Natural killer cell (primary cell): ENCODE measurements around the gene PPP1R3G. TPM values are rescaled to one million over a fixed set of nuclear protein-coding genes. Genes with fewer than 3 reads are reported as not detected.

Experiments
- ATAC-seq, 3 donors: fragments of 150-1000 bp in 2 of 3; fragments of 200-7000 bp in 1 of 3; cut with Tn5 transposase; 1 replicate in 1 of 3; 2 replicates in 2 of 3; pipeline ENCODE4 v1.10.0; 2021; ENCODE audit warnings: mild to moderate bottlenecking in 2 of 3, moderate library complexity in 2 of 3
- DNase-seq, 2 donors: peaks; one replicate each; pipeline versions ENCODE4 v3.0.0 to v3.0.0-alpha.2; 2013 to 2021; ENCODE audit warnings: mixed read lengths in 1 of 2
- H3K27ac ChIP-seq: one replicate; pipeline ENCODE4 v1.5.1; 2013; ENCODE audit warnings: mild to moderate bottlenecking, low read length
- H3K27me3 ChIP-seq: one replicate; pipeline ENCODE4 v1.6.1; 2013; ENCODE audit warnings: low read length; ENCODE audit not compliant: control insufficient read depth, insufficient read depth
- H3K36me3 ChIP-seq: one replicate; pipeline ENCODE4 v1.6.1; 2013; ENCODE audit warnings: low read length; ENCODE audit not compliant: control insufficient read depth, insufficient read depth
- H3K4me1 ChIP-seq: one replicate; pipeline ENCODE4 v1.6.1; 2013; ENCODE audit warnings: low read length; ENCODE audit not compliant: control insufficient read depth, insufficient read depth
- H3K4me3 ChIP-seq: one replicate; pipeline ENCODE4 v1.5.1; 2013; ENCODE audit warnings: low read length
- H3K9me3 ChIP-seq: one replicate; pipeline ENCODE4 v1.6.1; 2013; ENCODE audit warnings: low read length; ENCODE audit not compliant: control insufficient read depth, insufficient read depth
- H3K27ac Mint-ChIP-seq, 2 donors: one replicate each; pipeline ENCODE4 v1.8.0; 2022; ENCODE audit warnings: mild to moderate bottlenecking in 2 of 2, mixed read lengths in 2 of 2, moderate library complexity in 1 of 2
- H3K27me3 Mint-ChIP-seq, 2 donors: one replicate each; pipeline ENCODE4 v1.8.0; 2022; ENCODE audit warnings: low read depth in 2 of 2, mixed read lengths in 2 of 2
- H3K36me3 Mint-ChIP-seq: one replicate; pipeline ENCODE4 v1.8.0; 2022; ENCODE audit warnings: mixed read lengths
- H3K4me1 Mint-ChIP-seq, 2 donors: one replicate each; pipeline ENCODE4 v1.8.0; 2022; ENCODE audit warnings: mixed read lengths in 2 of 2
- H3K4me3 Mint-ChIP-seq: one replicate; pipeline ENCODE4 v1.8.0; 2022; ENCODE audit warnings: mild to moderate bottlenecking, moderate library complexity, mixed read lengths
- H3K9me3 Mint-ChIP-seq, 2 donors: one replicate each; pipeline ENCODE4 v1.8.0; 2022; ENCODE audit warnings: mixed read lengths in 2 of 2
- WGBS: methylation state at CpG from one replicate; pipeline ENCODE4 v1.1.7; 2013; ENCODE audit warnings: missing lambda C conversion rate; ENCODE audit not compliant: insufficient coverage; 5-methylcytosine and 5-hydroxymethylcytosine counted together
- intact Hi-C: fragments of 100-400 bp; cut with micrococcal nuclease; formaldehyde crosslinking; loops from one replicate; pipeline ENCODE4 v1.14.2; 2022
- total RNA-seq, 4 donors: library from RNA; stranded (reverse); fragments of 120-200 nt in 1 of 4; gene quantifications; one replicate each; pipeline versions ENCODE4 v1.2.3 to v1.2.4, GENCODE V29; 2013 to 2022
- TF ChIP-seq, protein P1 (sequence below): fragments of 200-600 bp; IDR thresholded peaks from one replicate; pipeline ENCODE4 v1.8.0; 2022; ENCODE audit warnings: antibody characterized with exemption

Gene PPP1R3G
- total RNA-seq, 3 donors from 2014 or later (not counting 1 experiment from before 2014, with no cell fraction given), result 0.07 TPM; not detected in 2

DNA sequence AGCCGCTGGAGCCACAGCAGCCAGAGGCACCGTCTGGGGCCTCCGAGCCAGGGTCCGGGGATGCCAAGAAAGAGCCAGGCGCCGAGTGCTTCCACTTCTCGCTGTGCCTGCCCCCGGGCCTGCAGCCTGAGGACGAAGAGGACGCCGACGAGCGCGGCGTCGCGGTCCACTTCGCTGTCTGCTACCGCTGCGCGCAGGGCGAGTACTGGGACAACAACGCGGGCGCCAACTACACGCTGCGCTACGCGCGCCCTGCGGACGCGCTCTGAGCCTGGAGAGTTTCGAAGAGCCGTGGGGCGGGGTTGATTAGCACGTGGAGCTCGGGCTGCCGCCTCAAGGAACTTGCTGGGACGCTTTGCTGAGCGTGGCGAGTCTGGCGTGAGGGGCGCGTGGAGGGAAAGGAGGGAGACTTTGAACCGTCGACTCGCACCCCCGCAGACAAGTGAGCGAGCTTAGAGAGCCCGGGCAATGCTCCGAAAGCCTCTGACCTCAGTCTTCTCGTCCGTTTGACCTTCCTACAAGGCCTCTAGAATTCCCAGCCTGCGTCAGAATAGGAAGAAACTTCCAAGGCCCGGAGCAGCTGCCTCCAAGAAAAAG, 1.3 kb downstream of the PPP1R3G start:
- Histone ChIP-seq H3K9me3 (no peaks in the 10 kb centered on the region), H3K4me3 (no peak overlapping the region), H3K36me3 (no peaks in the 10 kb centered on the region), H3K27me3 (peaks cover 4% of the 10 kb centered on the region), H3K27ac (no peak overlapping the region), H3K4me1 (peaks cover 12% of the 10 kb centered on the region)
- DNase-seq (no peak), ATAC-seq (no peak)
- TF ChIP-seq, protein P1, sequence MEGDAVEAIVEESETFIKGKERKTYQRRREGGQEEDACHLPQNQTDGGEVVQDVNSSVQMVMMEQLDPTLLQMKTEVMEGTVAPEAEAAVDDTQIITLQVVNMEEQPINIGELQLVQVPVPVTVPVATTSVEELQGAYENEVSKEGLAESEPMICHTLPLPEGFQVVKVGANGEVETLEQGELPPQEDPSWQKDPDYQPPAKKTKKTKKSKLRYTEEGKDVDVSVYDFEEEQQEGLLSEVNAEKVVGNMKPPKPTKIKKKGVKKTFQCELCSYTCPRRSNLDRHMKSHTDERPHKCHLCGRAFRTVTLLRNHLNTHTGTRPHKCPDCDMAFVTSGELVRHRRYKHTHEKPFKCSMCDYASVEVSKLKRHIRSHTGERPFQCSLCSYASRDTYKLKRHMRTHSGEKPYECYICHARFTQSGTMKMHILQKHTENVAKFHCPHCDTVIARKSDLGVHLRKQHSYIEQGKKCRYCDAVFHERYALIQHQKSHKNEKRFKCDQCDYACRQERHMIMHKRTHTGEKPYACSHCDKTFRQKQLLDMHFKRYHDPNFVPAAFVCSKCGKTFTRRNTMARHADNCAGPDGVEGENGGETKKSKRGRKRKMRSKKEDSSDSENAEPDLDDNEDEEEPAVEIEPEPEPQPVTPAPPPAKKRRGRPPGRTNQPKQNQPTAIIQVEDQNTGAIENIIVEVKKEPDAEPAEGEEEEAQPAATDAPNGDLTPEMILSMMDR, result no peak
- WGBS, result 18% methylated on average over 56 of the region's 56 CpGs
- Mint-ChIP-seq H3K27ac (no peak overlapping the region), H3K36me3 (no peaks in the 10 kb centered on the region), H3K9me3 (no peaks in the 10 kb centered on the region), H3K27me3 (peaks cover 26 to 33% of the 10 kb centered on the region in 2 donors), H3K4me1 (no peaks in the 10 kb centered on the region), H3K4me3 (no peak overlapping the region)
- intact Hi-C loops, result no loop called here

DNA sequence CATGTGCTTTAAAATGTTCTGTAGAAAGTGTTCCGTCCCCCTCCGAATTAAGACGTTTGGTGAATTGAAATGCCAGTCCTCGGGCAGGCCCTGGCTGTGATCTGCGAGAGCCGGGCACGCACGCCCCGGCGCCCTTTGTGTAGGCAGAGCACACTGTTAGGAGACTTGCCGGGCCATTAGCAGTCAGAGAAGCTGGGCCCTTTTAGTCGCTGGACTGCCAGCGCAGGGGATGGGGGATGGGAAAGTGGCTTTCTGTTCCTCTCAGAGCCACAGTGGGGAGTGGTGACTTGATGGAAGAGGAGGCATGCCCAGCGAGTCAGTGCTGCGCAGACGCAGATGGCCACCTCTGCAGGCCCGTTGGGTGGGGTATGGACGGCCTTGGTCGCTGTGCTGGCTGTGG, 2.2 kb downstream of the PPP1R3G start:
- H3K27ac Mint-ChIP-seq, result no peak overlapping the region
- Histone ChIP-seq H3K4me1 (peaks cover 12% of the 10 kb centered on the region), H3K36me3 (no peaks in the 10 kb centered on the region), H3K27me3 (peaks cover 4% of the 10 kb centered on the region), H3K4me3 (no peak overlapping the region), H3K27ac (no peak overlapping the region), H3K9me3 (no peaks in the 10 kb centered on the region)
- intact Hi-C loops, result no loop called here
- peaks cover 23 to 30% of the 10 kb centered on the region in 2 donors for H3K27me3 Mint-ChIP-seq
- H3K4me3 Mint-ChIP-seq, result no peak overlapping the region
- no peaks in the 10 kb centered on the region for H3K9me3 Mint-ChIP-seq
- DNase-seq (no peak), ATAC-seq (no peak)
- no peaks in the 10 kb centered on the region for H3K4me1 Mint-ChIP-seq
- WGBS, result 55% methylated on average over 19 of the region's 19 CpGs
- no peaks in the 10 kb centered on the region for H3K36me3 Mint-ChIP-seq
- TF ChIP-seq, protein P1, result no peak

DNA sequence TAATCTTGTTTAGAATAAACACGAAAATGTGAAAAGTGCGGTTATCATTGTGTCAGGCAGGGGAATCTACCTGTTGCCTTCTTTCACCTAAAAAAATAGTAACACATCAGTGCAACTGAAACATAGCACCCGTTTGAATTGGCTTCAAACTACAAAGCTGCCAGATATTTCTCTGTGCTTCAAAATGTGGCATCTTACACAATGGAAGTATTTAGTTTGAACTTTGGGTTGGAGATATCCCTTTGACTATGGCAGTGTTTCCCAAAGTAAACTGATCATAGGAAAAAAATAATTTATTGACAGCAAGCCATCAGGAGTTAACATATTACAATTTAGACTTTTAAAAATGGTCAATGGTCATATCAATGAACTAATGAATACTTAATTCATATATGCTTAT, 3.6 kb downstream of the PPP1R3G start:
- Histone ChIP-seq H3K27me3 (peaks cover 4% of the 10 kb centered on the region), H3K4me3 (no peak overlapping the region), H3K9me3 (no peaks in the 10 kb centered on the region), H3K4me1 (peaks cover 12% of the 10 kb centered on the region), H3K36me3 (no peaks in the 10 kb centered on the region), H3K27ac (no peak overlapping the region)
- H3K27me3 Mint-ChIP-seq, result peaks cover 9 to 18% of the 10 kb centered on the region in 2 donors
- H3K4me1 Mint-ChIP-seq, result no peaks in the 10 kb centered on the region
- DNase-seq, result no peak
- H3K9me3 Mint-ChIP-seq, result no peaks in the 10 kb centered on the region
- no peak for ATAC-seq
- H3K36me3 Mint-ChIP-seq, result no peaks in the 10 kb centered on the region
- intact Hi-C loops, result no loop called here
- H3K4me3 Mint-ChIP-seq, result no peak overlapping the region
- WGBS, result 65% methylated on average over 3 of the region's 3 CpGs
- no peak overlapping the region for H3K27ac Mint-ChIP-seq
- TF ChIP-seq, protein P1, result no peak
